Psoas muscle (tissue), 8 donors: ENCODE results near the gene LSP1. TPM values are rescaled to one million over a fixed set of nuclear protein-coding genes. Genes with fewer than 3 reads are reported as not detected.
"Not testable (repeated sequence)": the region's sequence is repeated elsewhere in the genome, so short reads cannot be mapped to it uniquely, and the experiment has no call there.

Source experiments
- ATAC-seq, 4 donors: fragments of 200-7000 bp; cut with Tn5 transposase; one replicate each; pipeline ENCODE4 v1.9.1; 2020; ENCODE audit warnings: moderate library complexity in 3 of 4, mild to moderate bottlenecking in 2 of 4
- DNase-seq, 2 donors: peaks; one replicate each; pipeline ENCODE4 v3.0.0-alpha.2; 2020
- H3K27ac ChIP-seq: fragments of 200-600 bp; one replicate; pipeline ENCODE4 v1.8.0; 2022
- H3K27me3 ChIP-seq, 3 donors: fragments of 200-600 bp in 1 of 3; one replicate each; pipeline versions ENCODE4 v1.6.1 to v1.8.0; 2013 to 2022; ENCODE audit warnings: low read length in 2 of 3, mild to moderate bottlenecking in 2 of 3, moderate library complexity in 1 of 3; ENCODE audit not compliant: insufficient read depth in 3 of 3
- H3K36me3 ChIP-seq, 2 donors: fragments of 200-600 bp in 1 of 2; one replicate each; pipeline versions ENCODE4 v1.6.1 to v1.8.0; 2013 to 2022; ENCODE audit warnings: low read depth in 1 of 2, mild to moderate bottlenecking in 1 of 2, moderate library complexity in 1 of 2; ENCODE audit not compliant: insufficient read depth in 1 of 2
- H3K4me1 ChIP-seq: fragments of 200-600 bp; one replicate; pipeline ENCODE4 v1.8.0; 2022
- H3K4me3 ChIP-seq: fragments of 200-600 bp; one replicate; pipeline ENCODE4 v1.8.0; 2022; ENCODE audit warnings: mild to moderate bottlenecking
- H3K9me3 ChIP-seq: fragments of 200-600 bp; one replicate; pipeline ENCODE4 v1.8.0; 2022
- CTCF ChIP-seq: fragments of 200-600 bp; IDR thresholded peaks from one replicate; pipeline ENCODE4 v1.8.0; 2022; ENCODE audit warnings: antibody characterized with exemption
- WGBS, 3 donors: extraction: QIAGEN DNeasy Blood & Tissue Kit; methylation state at CpG; one replicate each; pipeline versions ENCODE4 v1.1.6 to v1.1.7; 2013; 5-methylcytosine and 5-hydroxymethylcytosine counted together
- intact Hi-C, 2 donors: fragments of 100-400 bp; cut with DNase I; formaldehyde crosslinking; loops; one replicate each; pipeline versions ENCODE4 v1.11.0 to v1.14.2; 2022
- polyA plus RNA-seq, 3 donors: library from polyadenylated mRNA; stranded (reverse); fragments of 200-250 nt; gene quantifications; one replicate each; pipeline ENCODE4 v1.2.3, GENCODE V29; 2013
- total RNA-seq, 4 donors: library from RNA; stranded (reverse); fragmentation: NEBNext Ultra II Directional in 2 of 4; extraction: Animal tissue kit (Norgen Biotek cat#: 25700) in 2 of 4; gene quantifications; one replicate each; pipeline versions ENCODE4 v1.2.1 to v1.2.4, GENCODE V29; 2021 to 2023
- donor health status: healthy with polysubstance abuse.
- donor health status: DM: no; HTN: no; CAD: no; lungs with moderate emphysema.
- donor health status: Bipolar disorder and iron deficiency.
- donor health status: healthy.
- donor health status: DM: yes; HTN: yes; CAD: no.
- donor health status: DM: no; HTN: no; CAD: no.
- donor health status: DM: no; HTN: no; CAD: no.
- donor health status: DM: yes; HTN: yes; CAD: no.

The LSP1 gene
- total and polyA plus RNA-seq, 7 donors = 7.5 to 27.1 (median 14.4) TPM

- DNase-seq (peak; percentile 22 to 60), ATAC-seq (peak; percentile 34 to 70 (median 48))
- Histone ChIP-seq H3K27me3 (no peaks in the 10 kb centered on the region), H3K4me1 (no peaks in the 10 kb centered on the region), H3K27ac (peak overlapping the region; percentile 34), H3K9me3 (no peaks in the 10 kb centered on the region), H3K36me3 (peaks cover 0 to 46% of the 10 kb centered on the region in 2 donors), H3K4me3 (no peak overlapping the region)
- WGBS, 3 donors = 59 to 73% (median 73%) methylated on average over 20 to 27 of the region's 27 CpGs
- TF ChIP-seq CTCF = no peak
- intact Hi-C loops = loop anchor here (1.0 kb wide), 2 partner anchors 24 to 25 kb away; no protein-coding TSS in a partner anchor
Measured at GRCh38 chr11:1938343-1939005, 85.6 kb downstream of the LSP1 start.

DNA sequence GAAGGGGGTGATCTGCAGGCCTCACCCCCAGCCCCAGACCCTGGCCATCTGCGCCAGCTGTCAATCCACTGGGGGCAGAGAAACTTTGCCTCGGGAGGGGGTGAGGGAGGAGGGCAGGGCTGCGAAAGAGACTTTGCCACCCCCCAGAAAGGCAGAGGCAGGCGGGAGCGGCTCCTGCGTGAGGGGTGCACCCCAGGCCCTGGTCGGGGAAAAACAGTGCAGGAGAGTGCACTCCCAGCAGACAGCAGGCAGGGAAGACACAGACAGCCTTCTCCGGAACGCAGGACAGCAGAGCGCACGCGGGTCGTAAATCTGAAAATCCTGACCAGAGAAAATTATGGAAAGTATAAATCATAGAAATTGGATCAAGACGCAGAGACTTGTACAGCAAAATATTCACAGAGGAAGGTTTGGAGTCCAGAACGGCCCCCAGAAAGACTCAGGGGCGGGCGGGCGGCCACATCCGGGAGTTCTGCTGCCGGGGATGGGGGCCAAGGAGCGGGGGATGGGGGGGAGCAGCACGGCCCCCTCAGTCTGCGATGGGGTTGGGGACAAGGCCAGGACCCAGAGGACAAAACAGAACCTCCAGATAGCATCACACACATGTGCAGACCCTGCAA is 86.2 kb downstream of the LSP1 start:
- DNase-seq = peak; percentile 59 to 76
- no peaks in the 10 kb centered on the region for H3K4me1 ChIP-seq
- WGBS, 3 donors = 17 to 32% (median 18%) methylated on average over 19 to 23 of the region's 23 CpGs

DNA sequence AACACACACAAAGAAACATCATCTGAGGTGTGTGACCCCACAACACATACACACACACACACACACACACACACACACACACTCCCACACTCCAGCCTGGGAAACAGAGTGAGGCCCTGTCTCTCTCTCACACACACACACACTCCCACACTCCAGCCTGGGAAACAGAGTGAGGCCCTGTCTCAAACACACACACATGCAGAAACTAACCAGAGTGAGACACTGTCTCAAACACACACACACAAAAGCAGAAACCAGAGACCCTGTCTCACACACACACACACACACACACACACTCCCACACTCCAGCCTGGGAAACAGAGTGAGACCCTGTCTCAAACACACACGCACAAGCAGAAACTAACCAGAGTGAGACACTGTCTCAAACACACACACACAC is 86.9 kb downstream of the LSP1 start:
- ATAC-seq = not testable (repeated sequence)
- intact Hi-C loops = loop anchor here (1.0 to 10.0 kb wide), 5 partner anchors 25 to 213 kb away; partner anchors contain the start of gene PRR33 (in 1 of the 2)

More for the DNA sequence above, 86.2 kb downstream of the LSP1 start:
- no peak for TF ChIP-seq CTCF
- Histone ChIP-seq H3K36me3 (peaks cover 0 to 40% of the 10 kb centered on the region in 2 donors), H3K4me3 (no peak overlapping the region), H3K27ac (peak overlapping the region; percentile 34), H3K27me3 (no peaks in the 10 kb centered on the region), H3K9me3 (no peaks in the 10 kb centered on the region)
- ATAC-seq = peak; percentile 26 to 66 (median 46)
- intact Hi-C loops = loop anchor here (1.0 kb wide), 2 partner anchors 25 to 26 kb away; no protein-coding TSS in a partner anchor

More for the DNA sequence above, 86.9 kb downstream of the LSP1 start:
- 82 to 96% (median 92%) methylated on average over 1 of the region's 1 CpG for WGBS, 3 donors
- H3K27ac ChIP-seq, H3K4me3 ChIP-seq, H3K4me1 ChIP-seq, H3K27me3 ChIP-seq, H3K9me3 ChIP-seq: not testable (repeated sequence)
- peaks cover 0 to 33% of the 10 kb centered on the region in 2 donors for H3K36me3 ChIP-seq
- DNase-seq = peak in 1 of 2 donors; percentile 8

Other genes starting within 250 kb of the LSP1 start
- gene KRTAP5-3, start 244.6 kb upstream of the LSP1 start, total RNA-seq = not detected
- not detected for gene KRTAP5-3, start 244.6 kb upstream of the LSP1 start, polyA plus RNA-seq
- gene KRTAP5-4, start 230.9 kb upstream of the LSP1 start, total RNA-seq = not detected
- not detected for gene KRTAP5-4, start 230.9 kb upstream of the LSP1 start, polyA plus RNA-seq
- not detected for gene KRTAP5-5, start 223.3 kb upstream of the LSP1 start, total RNA-seq
- not detected for gene KRTAP5-5, start 223.3 kb upstream of the LSP1 start, polyA plus RNA-seq
- not detected for gene KRTAP5-6, start 155.9 kb upstream of the LSP1 start, total RNA-seq
- not detected for gene KRTAP5-6, start 155.9 kb upstream of the LSP1 start, polyA plus RNA-seq
- 1 to 10 TPM; 1.6 to 6.1 (median 2.7) TPM for gene IFITM10, start 102.5 kb upstream of the LSP1 start, total RNA-seq
- gene IFITM10, start 102.5 kb upstream of the LSP1 start, polyA plus RNA-seq = 1 to 10 TPM in 1 of 3 donors, under 1 TPM in 2; 0.70 to 1.2 (median 0.83) TPM
- gene CTSD, start 89.2 kb upstream of the LSP1 start, total RNA-seq = 100 to 1,000 TPM; 343 to 950 (median 608) TPM
- 1,000 to 10,000 TPM in 2 of 3 donors, 100 to 1,000 TPM in 1; 674 to 1,317 (median 1,217) TPM for gene CTSD, start 89.2 kb upstream of the LSP1 start, polyA plus RNA-seq
- gene SYT8, start 18.1 kb upstream of the LSP1 start, total RNA-seq = under 1 TPM in 1 of 4 donors, not detected in 3; 0.28 TPM
- gene SYT8, start 18.1 kb upstream of the LSP1 start, polyA plus RNA-seq = under 1 TPM in 2 of 3 donors, not detected in 1; 0.04 to 0.06 TPM
- gene TNNI2, start 14.1 kb upstream of the LSP1 start, total RNA-seq = 1,000 to 10,000 TPM in 3 of 4 donors, 100 to 1,000 TPM in 1; 985 to 3,047 (median 2,750) TPM
- 1,000 to 10,000 TPM; 1,614 to 6,537 (median 3,259) TPM for gene TNNI2, start 14.1 kb upstream of the LSP1 start, polyA plus RNA-seq
- 1 to 10 TPM; 1.6 to 8.9 (median 2.4) TPM for gene PRR33, start 38.8 kb downstream of the LSP1 start, total RNA-seq
- under 1 TPM; 0.16 to 1.00 (median 0.61) TPM for gene PRR33, start 38.8 kb downstream of the LSP1 start, polyA plus RNA-seq
- gene TNNT3, start 66.6 kb downstream of the LSP1 start, total RNA-seq = 1,000 to 10,000 TPM; 1,884 to 7,638 (median 4,017) TPM
- 1,000 to 10,000 TPM; 1,367 to 5,833 (median 3,289) TPM for gene TNNT3, start 66.6 kb downstream of the LSP1 start, polyA plus RNA-seq
- 10 to 100 TPM; 46.3 to 91.8 (median 66.9) TPM for gene MRPL23, start 94.2 kb downstream of the LSP1 start, total RNA-seq
- gene MRPL23, start 94.2 kb downstream of the LSP1 start, polyA plus RNA-seq = 100 to 1,000 TPM in 2 of 3 donors, 10 to 100 TPM in 1; 75.4 to 163 (median 130) TPM
- gene H19, start 144.8 kb downstream of the LSP1 start, total RNA-seq = over 10,000 TPM in 1 of 4 donors, 1,000 to 10,000 TPM in 3; 2,069 to 10,740 (median 4,409) TPM
- 1,000 to 10,000 TPM; 1,446 to 5,104 (median 4,933) TPM for gene H19, start 144.8 kb downstream of the LSP1 start, polyA plus RNA-seq